Endodermal cell (in vitro differentiated cells): Measurements from ENCODE around the gene GSTA2. TPM values are rescaled to one million over a fixed set of nuclear protein-coding genes. Genes with fewer than 3 reads are reported as not detected.

Source experiments
- DNase-seq: peaks from one replicate; pipeline ENCODE4 v3.0.0-alpha.2; 2017
- H3K27ac ChIP-seq: 2 replicates; pipeline ENCODE4 v1.5.1; 2013; ENCODE audit warnings: mild to moderate bottlenecking, low read depth, low read length, moderate library complexity
- H3K27me3 ChIP-seq: 2 replicates; pipeline ENCODE4 v1.6.1; 2013; ENCODE audit warnings: mild to moderate bottlenecking, low read length, moderate library complexity; ENCODE audit not compliant: insufficient read depth, control insufficient read depth, poor library complexity, severe bottlenecking
- H3K36me3 ChIP-seq: 2 replicates; pipeline ENCODE4 v1.7.0; 2013; ENCODE audit warnings: mild to moderate bottlenecking, low read length, moderate library complexity; ENCODE audit not compliant: control insufficient read depth, insufficient read depth
- H3K4me1 ChIP-seq: one replicate; pipeline ENCODE4 v1.7.0; 2013; ENCODE audit warnings: low read length; ENCODE audit not compliant: control insufficient read depth, insufficient read depth
- H3K4me3 ChIP-seq: 2 replicates; pipeline ENCODE4 v1.5.1; 2013; ENCODE audit warnings: mild to moderate bottlenecking, low read length, moderate library complexity
- H3K9ac ChIP-seq: 2 replicates; pipeline ENCODE4 v1.6.1; 2013; ENCODE audit warnings: mild to moderate bottlenecking, low read length, moderate library complexity; ENCODE audit not compliant: poor library complexity, severe bottlenecking; ENCODE audit errors: extremely low read depth
- H3K9me3 ChIP-seq: 2 replicates; pipeline ENCODE4 v1.6.1; 2013; ENCODE audit warnings: mild to moderate bottlenecking, low read length, moderate library complexity; ENCODE audit not compliant: control insufficient read depth
- H3K27ac Mint-ChIP-seq: 2 replicates; pipeline ENCODE4 v1.8.0; 2020; ENCODE audit warnings: mixed read lengths
- H3K27me3 Mint-ChIP-seq: 2 replicates; pipeline ENCODE4 v1.8.0; 2021; ENCODE audit warnings: mild to moderate bottlenecking, mixed read lengths; ENCODE audit not compliant: insufficient read depth
- H3K36me3 Mint-ChIP-seq: 2 replicates; pipeline ENCODE4 v1.8.0; 2020; ENCODE audit warnings: low read depth, mixed read lengths
- H3K4me1 Mint-ChIP-seq: 2 replicates; pipeline ENCODE4 v1.8.0; 2020; ENCODE audit warnings: mixed read lengths
- H3K4me3 Mint-ChIP-seq: 2 replicates; pipeline ENCODE4 v1.8.0; 2020; ENCODE audit warnings: mild to moderate bottlenecking, moderate library complexity, mixed read lengths
- H3K9me3 Mint-ChIP-seq: 2 replicates; pipeline ENCODE4 v1.8.0; 2020; ENCODE audit warnings: mild to moderate bottlenecking, mixed read lengths
- CTCF ChIP-seq: fragments of 200-600 bp; sonication (generic); conservative IDR thresholded peaks from 2 replicates; pipeline ENCODE4 v1.5.0; 2021; ENCODE audit warnings: antibody characterized with exemption, mild to moderate bottlenecking
- WGBS, 2 experiments: methylation state at CpG; one replicate each; pipeline versions ENCODE4 v1.1.5 to v1.1.7; 2013; ENCODE audit warnings: missing lambda C conversion rate in 2 of 2, mixed read lengths in 1 of 2; ENCODE audit not compliant: insufficient coverage in 1 of 2, insufficient read length in 1 of 2; 5-methylcytosine and 5-hydroxymethylcytosine counted together
- total RNA-seq, 2 donors: library from RNA; stranded (reverse); fragmentation: NEBNext Ultra II Directional in 1 of 2; extraction: Animal tissue kit (Norgen Biotek cat#: 25700) in 1 of 2; gene quantifications; 2 replicates in 1 of 2; 3 replicates in 1 of 2; pipeline ENCODE4 v1.2.1, GENCODE V29; 2021

GSTA2 gene
- total RNA-seq, 2 donors from 2014 or later, result 1.6 to 5.0 TPM

GRCh38 chr6:52725143-52725534, 38.1 kb downstream of the GSTA2 start:
- peaks cover 34% of the 10 kb centered on the region for H3K4me1 Mint-ChIP-seq
- 97 to 100% methylated on average over 1 to 3 of the region's 3 CpGs for WGBS, 2 experiments
- H3K9me3 ChIP-seq, result no peaks in the 10 kb centered on the region
- H3K4me1 ChIP-seq, result peaks cover 15% of the 10 kb centered on the region
- no peak overlapping the region for H3K4me3 Mint-ChIP-seq
- H3K4me3 ChIP-seq, result no peak overlapping the region
- no peak overlapping the region for H3K27ac Mint-ChIP-seq
- no peaks in the 10 kb centered on the region for H3K36me3 ChIP-seq
- no peaks in the 10 kb centered on the region for H3K36me3 Mint-ChIP-seq
- H3K27me3 ChIP-seq, result no peaks in the 10 kb centered on the region
- no peak for DNase-seq
- peaks cover under 1% of the 10 kb centered on the region for H3K9me3 Mint-ChIP-seq
- no peak for TF ChIP-seq CTCF
- H3K27me3 Mint-ChIP-seq, result no peaks in the 10 kb centered on the region
- no peak overlapping the region for H3K9ac ChIP-seq
- no peak overlapping the region for H3K27ac ChIP-seq

- DNase-seq, result peak; percentile 91
- Histone ChIP-seq H3K36me3 (no peaks in the 10 kb centered on the region), H3K27ac (no peak overlapping the region), H3K4me1 (peaks cover 15% of the 10 kb centered on the region), H3K9ac (no peak overlapping the region), H3K9me3 (no peaks in the 10 kb centered on the region), H3K27me3 (no peaks in the 10 kb centered on the region), H3K4me3 (no peak overlapping the region)
- Mint-ChIP-seq H3K4me1 (peaks cover 30% of the 10 kb centered on the region), H3K27ac (no peak overlapping the region), H3K27me3 (no peaks in the 10 kb centered on the region), H3K4me3 (no peak overlapping the region), H3K9me3 (peaks cover 4% of the 10 kb centered on the region), H3K36me3 (no peaks in the 10 kb centered on the region)
- TF ChIP-seq CTCF, result peak; percentile 94
- 75 to 80% methylated on average over 11 to 13 of the region's 13 CpGs for WGBS, 2 experiments
These were observed 38.7 kb downstream of the GSTA2 start for GRCh38 chr6:52724406-52725121.

GRCh38 chr6:52724042-52724405, 39.3 kb downstream of the GSTA2 start:
- Histone ChIP-seq H3K36me3 (no peaks in the 10 kb centered on the region), H3K4me3 (no peak overlapping the region), H3K27ac (no peak overlapping the region), H3K9ac (no peak overlapping the region), H3K4me1 (peaks cover 15% of the 10 kb centered on the region), H3K27me3 (no peaks in the 10 kb centered on the region), H3K9me3 (no peaks in the 10 kb centered on the region)
- WGBS, 2 experiments, result 86 to 87% methylated on average over 2 of the region's 2 CpGs
- Mint-ChIP-seq H3K36me3 (no peaks in the 10 kb centered on the region), H3K9me3 (peaks cover 4% of the 10 kb centered on the region), H3K4me1 (peaks cover 30% of the 10 kb centered on the region), H3K27ac (no peak overlapping the region), H3K4me3 (no peak overlapping the region), H3K27me3 (no peaks in the 10 kb centered on the region)
- TF ChIP-seq CTCF, result no peak
- no peak for DNase-seq
